CD4-positive, alpha-beta T cell treated with Interleukin-17A for 4 hours (primary cell): ENCODE data around the gene NEK6.

Source experiments
- DNase-seq: peaks from one replicate; pipeline ENCODE4 v3.0.0-alpha.2; 2020; ENCODE audit warnings: mixed read lengths

NEK6 gene

DNA sequence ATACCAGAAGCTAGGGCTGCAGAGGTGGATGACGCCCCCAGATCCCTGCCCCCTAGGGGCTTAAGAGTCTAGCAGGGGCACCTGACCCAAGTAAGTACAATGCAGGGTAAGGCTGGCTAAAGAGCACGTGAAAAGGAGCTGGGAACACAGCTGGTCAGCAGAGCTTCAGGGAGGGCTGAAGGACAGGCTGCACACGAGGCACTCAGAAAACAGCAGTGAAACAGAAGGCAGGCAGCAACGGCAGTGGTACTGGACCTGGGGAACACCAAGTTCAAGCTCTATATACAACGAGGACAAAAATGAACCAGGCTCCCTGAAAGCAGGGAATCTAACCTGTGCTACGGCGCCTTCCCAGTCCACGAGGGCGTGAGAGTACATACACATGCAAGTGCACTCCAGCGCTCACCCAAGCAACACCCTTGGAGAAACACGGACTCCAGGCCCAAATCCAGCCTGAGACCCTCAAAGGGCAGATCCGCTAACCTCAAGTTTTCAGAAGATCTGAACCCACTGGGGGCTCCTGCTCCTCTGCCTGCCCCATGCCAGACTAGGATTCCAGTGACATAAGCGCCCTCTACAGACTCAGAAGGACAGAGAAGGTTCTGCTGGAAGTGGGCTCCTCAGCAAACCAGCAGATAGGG is 100.1 kb downstream of the NEK6 start:
- DNase-seq: no peak

DNA sequence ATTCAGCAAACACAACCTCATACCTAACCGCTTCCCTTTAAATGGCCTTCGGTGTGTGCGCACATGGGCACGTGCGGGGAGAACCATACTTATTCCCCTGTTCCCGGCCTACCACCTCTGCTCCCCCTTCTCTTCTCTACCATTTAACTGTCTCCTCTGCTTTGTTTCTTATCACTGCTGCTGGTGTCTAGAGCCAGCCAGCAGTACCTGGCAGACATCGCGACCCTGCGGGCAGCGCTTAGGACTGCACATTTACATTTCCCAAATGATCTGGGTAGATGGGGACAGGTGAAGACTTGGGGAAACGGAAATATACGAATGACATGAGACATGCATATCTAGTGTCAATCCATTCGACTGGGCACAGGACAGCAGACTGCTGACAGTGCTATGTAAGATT is 100.9 kb downstream of the NEK6 start:
- DNase-seq: no peak

DNA sequence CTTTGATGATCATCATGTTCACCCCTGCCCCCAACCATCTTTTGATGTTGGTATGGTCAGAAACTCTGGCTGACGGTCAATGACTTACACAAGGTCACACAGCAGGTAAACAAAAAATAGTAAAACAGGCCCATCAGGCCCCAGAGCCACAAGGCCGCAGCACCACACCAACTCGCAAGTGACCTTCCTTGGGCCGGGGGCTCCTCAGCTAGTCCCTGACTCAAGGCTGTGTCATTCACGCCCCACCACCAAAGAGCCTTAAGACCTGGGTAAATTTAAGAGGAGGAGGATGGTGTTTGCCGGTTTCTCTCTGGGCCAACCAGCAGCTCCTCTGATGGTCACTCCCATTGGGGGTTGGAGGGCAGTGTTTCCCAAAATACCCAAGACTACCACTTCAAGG is 101.7 kb downstream of the NEK6 start:
- no peak for DNase-seq

DNA sequence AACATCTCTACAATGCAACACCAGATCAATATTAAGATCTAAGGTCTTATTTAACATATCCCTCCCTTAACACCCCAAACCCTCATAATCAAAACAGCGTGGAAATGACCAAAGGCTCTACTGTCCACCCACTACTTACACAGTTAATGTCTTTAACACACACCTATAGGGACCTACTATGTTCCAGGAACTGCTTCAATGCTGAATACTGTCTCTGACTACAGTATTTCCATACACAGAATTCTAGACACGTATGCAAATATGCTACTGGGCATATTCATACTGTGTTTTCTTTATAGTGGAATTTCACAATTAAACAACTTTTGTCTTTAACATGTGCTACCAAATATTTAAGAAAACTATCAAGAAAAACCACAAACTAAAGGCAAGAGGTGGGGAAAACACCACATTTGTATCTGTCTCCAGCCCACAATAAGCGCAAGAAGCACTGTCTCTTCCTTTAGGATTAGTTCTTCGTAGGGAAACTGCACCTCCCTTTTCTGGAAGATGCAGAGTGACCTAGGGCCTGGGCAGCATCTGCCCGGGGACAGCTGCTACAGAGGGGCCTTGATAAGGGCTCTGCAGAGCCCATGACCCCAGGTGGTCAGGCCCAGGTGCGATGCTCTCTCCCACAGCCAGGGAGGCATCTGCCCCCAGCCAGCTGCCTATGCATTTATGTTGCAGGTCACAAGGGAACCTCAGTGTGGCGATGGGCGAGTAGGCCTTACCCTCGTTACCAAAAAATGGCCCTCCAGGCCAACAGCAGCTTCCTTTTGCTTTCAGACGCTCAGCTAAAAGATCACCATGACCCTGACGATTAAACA is 102.3 kb downstream of the NEK6 start:
- DNase-seq: no peak

DNA sequence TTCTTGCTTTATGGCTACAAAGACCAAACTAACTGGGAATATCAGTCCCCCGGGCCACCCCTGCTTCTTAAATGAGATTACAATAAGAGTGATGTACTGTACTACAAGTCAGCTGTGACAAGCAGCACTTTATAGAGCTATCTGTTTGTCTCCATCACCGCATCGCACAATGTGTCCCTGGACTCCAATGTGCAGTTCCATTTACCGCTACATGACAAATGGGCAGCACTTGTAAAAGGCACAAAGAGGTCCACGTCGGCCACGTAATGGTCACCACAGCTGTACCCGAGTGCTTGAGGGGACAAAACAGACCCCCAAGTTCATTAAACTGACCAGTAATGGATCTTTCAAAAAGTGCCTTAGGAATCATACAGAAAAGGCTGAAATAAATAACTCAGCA is 103.4 kb downstream of the NEK6 start:
- DNase-seq: no peak

DNA sequence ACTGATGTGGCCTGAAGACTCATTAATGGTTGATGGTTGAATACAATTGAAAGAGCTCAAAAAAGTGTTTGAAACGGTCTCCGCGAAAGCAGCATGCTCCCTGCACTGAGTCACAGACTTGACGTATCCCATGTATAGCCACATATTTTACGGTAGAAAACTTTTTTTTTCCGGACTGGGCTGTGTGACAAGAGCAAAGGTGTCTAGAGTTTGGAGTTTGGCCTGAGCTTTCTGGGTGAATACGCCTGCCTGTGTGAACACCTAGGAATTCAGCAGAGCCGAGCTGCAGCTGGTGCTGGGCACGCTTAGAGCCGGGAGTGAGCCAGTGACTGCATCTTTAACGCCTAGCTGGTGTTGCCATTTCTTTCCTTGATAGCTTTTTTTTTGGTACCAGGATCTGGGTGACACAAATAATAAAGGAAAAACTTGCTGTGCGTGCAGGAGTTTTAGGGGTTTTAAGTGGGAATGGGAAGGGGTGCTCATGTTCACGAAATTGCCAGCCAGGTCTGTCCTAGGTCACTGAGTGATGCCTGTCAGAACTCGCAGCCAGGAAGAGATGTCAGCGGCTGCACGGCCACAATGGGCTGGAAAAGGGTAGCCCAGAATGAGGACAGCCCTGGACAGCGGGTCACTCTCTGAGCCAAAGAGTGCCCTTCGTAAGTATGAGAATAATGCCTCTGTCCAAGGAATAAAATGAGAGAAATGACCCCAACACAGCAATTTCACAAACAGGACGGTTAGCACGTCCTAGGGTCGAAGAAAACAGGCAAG is 105.8 kb downstream of the NEK6 start:
- DNase-seq: no peak

DNA sequence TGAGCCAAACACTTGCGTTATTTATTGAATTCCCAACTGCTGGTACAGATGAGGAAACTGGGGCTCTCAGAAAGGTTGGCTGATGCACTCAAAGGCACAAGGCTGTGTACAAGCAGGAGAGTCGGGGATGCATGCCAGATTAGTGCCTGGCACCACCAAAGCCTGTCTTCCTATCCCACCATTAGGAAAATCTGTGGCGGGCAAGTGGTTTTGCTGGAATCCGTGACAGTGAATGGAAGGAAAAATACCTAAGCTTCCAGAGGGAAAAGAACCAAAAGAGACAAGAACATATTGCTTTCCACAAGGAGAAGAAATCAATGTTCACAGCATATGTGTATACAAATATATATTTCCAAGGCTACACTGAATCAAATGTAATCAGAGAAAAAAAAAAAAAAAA is 106.4 kb downstream of the NEK6 start:
- DNase-seq: no peak

DNA sequence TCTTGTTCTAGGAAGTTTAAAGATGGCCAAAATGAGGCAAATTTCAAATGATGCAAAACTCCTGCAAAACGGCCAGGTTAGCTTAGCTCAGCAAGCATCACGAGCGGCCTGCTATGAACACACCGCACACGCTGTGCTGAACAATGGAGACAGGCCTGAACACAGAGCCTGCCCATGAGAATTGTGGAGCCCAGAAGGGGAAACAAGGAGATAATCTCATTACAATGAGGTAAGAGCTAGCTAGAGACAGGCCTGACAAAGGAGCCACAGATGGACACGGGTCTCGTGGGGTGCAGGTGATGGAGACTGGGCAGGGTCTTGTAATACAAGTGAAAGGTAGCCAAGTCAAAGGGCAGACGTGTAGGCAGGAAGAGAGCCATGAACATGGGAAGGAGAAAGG is 107.3 kb downstream of the NEK6 start:
- DNase-seq: no peak

DNA sequence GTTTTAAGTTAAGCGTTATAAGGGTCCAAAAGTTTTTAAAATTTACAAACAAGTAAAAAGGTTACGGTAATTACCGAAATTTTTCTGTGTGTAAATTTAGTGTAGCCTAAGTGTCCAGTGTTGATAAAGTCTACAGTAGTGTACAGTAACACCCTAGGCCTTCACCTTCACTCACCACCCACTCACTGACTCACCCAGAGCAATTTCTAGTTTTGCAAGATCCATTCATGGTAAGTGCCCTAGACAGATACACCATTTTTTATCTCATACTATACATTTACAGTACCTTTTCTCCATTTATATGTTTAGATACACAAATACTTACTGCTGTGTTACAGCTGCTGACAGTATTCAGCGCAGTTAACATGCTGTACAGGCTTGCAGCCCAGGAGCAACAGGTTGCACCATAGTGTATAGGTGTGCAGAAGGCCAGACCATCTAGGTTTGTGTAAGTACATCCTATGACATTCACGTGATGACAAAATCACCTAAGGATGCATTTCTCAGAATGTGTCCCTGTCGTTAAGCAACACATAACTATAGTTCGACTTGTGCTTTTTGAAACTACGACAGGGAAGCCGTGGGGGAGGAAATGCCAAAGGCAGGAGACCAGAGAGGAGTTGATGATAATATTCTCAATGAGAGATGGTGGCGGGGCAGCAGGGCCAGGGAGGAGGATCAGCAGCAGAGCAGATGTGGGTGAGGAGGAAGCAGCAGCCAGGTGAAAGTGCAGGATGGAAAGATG is 108.9 kb downstream of the NEK6 start:
- no peak for DNase-seq

DNA sequence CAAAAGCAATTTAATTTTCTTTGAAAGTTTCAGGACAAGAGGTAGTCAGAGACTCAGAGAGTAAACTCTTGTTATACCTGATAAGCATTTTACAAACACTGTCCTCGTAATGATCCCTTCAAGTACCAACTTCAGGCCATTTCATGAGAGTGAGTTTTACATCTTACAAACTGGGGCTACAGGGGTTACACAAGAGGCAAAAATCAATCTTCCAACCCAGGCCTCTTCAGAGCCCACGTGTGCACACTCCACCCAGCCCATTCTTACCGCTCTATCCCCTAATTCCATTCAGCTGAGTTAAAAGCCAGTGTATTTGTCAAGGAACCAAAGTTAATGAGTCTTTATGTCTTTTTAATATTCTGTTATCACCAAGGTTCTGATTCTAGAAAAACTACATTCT is 110.9 kb downstream of the NEK6 start:
- DNase-seq: no peak

DNA sequence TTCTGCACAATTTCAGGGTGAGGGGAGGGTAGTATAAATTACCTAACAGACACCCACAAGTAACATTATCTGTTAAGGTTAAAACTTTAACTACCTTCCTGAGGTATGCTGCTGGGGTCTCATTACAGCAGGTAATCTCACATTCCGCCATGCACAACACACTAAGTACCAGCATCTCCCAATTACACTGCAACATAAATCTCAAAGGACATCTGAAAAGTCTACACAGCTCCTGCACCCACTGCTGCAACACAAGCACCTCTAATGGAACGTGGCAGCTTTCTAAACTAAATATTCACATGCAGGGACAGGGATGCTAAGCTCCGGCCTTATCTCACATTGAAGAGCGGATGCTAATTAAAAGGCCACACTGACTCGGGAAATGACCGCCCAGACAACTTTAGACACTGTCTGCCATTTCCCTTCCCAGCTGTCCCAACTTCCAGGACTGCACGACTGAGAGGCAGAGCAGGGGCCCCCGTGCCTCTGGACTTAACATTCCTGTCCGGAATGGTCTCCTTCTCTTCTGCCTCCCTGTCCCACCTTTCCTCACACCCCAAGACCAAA is 111.6 kb downstream of the NEK6 start:
- no peak for DNase-seq

DNA sequence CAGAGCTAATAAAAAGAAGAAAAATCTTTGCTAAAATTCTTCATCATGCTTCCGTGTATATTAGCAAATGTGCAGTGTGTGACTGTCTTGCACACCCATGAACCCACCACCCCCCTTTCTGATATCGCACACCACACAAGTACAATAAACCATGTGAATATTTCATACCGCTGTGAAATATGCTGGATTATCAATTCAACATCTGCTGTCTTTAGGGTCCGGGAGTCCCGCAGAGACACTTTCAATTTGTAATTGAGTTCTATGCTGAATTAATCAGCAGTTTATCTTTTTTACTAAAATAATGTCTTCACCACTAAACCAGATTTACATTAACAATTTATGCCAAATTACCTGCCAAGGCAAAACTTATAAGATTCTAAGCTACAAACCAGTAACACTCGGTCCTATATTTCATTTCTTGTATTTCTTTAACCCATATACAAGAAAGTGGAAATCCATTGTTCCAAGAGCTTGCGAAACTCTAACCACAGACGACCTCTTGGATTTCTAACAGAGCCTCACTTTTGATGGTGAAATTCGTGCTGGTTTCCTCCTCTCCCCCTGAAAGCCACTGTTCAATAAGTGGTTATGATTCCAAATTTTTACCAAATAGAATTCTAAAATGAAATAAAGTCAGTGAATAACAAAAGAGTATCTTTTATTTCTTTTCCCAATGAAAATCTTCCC is 113.3 kb downstream of the NEK6 start:
- DNase-seq: no peak

DNA sequence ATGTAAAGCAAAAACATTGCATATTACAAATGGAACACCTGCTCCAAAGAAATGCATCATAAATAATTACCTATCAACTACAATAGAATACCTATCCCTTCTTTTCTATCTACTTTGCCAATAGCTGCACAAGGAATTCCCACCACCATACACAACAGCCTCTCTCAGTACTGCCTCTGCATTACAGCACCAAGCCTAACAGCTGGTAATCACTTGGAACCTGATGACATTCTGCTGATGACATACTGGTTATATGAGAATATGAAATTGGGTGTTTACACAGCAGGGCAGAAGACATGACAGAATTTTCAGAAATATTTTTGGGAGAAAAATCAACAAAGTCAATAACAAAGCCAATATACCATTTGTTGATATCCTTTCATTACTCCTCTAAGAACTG is 114.3 kb downstream of the NEK6 start:
- DNase-seq: no peak

DNA sequence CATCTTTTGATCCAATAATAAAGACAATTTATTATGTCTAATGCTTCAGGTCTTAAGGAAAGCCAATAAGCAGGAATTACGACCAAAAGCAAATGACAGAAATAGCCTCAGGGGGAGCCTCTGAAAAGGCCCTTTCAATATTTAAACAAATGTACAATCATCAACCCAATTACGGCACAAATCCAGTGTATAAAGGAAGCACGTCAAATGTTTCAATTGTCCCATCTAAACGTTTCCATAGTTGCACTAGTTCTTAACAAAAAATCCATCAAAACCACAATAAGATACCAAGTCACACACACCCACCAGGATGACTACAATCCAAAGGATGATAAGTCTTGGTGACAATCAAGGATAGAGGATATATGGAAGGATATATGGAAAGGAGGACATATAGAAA is 115.6 kb downstream of the NEK6 start:
- no peak for DNase-seq

DNA sequence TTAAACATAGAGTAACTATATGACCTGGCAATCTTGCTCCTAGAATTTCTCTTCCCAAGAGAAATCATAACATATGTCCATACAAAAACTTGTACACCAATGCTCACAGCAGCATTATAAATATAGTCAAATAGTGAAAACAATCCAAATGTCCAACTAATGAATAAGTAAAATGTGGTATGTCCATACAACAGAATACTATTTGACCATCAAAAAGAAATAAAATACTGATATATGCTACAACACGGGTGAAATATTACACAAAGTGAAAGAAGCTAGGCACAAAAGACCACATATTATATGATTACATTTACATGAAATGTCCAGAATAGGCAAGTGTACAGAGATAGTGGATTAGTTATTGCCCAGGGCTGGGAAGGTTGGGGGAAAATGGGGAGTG is 116.1 kb downstream of the NEK6 start:
- no peak for DNase-seq

DNA sequence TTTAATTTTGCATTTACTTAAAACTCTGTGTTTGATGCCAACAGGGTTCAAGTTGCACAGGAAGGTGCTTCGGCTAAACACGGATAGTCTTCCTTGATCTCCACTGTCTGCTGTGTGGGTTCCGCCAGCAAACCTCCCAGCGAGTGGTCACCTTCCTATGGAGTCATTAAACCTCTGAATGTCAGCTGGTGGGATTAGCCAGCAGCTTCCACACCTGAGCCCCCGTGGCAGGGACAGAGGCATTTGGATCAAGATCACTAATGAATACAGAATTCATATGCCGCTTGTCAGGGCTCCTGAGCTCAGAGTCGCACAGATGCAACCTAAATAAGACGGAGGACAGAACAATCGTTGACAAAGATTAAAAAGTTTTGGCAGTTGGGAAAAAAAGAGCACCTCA is 118.0 kb downstream of the NEK6 start:
- DNase-seq: no peak

DNA sequence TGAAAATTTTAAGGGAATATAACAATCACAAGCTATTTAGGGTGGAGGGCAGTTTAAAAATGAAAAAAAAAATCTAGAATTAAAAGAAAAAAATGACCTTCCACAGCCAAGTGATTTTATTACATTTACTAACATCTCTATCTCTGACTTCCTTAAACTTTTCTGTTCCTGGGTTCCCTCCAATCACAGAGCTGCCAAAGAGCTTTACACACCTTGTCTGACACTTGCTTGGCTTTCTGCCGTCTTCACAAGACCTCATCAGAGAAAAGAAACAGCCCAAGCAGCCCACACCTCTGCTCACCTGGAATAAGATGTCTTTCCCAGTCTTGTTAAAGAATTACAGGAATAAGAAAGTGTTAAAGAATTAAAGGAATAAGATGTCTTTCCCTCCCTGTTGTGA is 118.6 kb downstream of the NEK6 start:
- no peak for DNase-seq

DNA sequence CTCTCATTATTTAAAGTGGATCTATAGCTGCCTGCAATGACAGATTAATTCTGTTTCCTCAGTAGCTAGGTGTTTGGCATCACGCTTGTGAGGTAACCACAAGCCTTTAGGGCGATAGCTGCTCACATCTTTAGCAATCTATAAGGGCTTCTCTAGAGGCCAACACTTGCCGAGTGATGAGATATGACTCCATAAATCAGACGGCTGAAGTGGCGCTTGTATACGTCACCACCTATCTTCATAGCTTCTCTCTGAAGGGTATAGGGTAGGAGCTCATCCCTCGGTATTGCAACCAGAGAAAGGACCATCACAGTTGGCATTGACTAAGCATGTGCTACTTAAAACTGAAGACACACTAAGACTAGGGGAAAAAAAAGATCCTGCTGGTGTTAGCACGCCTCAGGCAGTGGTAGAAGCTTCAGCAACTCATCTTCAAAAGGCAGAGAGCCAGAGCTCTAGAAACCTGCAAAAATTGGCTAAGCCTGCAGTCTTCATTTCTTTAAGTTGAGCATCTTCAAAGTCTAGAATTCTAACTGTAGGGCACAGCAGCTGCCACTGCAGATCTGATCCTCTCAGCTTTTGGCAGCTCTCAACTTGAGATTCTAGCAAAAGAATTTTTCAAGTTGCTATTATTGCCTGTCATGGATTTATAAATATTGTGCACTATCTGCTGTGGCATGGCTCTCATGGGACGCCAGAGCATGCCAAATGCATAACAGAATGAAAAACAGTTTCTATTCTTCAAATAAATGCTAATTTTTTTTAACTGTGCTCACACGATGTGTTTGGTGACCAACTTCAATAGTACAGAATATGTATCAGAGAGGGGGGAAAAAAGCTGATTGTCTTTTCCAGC is 120.0 kb downstream of the NEK6 start:
- DNase-seq: no peak

DNA sequence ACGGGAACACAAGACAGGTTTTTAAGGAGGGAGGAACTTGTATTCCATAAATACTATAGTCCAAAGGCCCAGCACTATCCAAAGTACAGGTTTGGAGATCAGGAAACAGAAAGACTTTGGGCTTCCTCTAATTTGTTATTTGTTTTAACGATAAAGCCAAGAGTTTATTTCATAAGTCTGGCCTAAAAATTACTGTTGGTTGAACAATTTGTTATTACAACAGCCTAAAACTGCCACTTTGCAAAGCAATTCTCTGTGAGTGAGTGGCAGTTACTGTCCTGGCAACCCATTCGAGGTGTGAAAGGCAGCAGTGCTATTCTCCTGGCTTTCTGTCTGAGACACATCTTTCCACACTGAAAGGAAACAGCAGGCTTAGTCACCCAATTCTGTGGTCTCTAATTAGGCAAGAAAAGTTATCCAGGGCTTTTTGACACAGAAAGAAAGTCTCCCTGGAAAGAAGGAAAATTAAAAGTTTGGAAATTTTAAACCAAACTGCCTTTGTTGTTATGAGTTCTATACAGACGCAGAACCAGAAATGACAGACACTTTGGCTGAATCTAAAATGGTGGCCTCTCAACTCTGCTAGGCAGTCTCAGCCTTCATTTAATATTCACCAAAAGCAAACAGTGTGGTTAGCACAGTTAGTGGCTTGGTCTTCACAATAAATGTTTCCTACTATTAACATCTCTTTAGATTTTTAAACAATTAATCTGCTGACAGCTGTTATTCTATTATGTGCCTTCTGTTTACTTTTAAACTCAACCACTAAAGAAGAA is 123.6 kb downstream of the NEK6 start:
- DNase-seq: no peak

DNA sequence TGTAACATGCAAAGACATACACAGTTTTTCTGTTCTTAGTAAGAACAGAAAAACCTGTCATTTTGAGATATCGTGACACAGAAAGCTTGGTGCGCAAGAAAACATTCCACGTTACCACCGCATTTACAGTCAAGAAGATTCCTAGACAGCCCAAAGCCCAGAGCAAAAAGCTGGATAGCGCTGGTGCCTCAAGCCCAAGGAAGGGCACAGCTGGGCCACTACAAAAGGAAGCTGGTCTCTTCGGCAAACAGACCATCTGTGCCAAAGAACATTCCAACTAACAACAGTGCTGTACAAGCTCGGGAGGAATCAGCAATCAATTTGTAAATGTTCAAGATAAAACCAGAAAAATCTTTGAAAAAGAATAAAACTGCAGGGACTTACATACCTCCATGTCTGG is 126.5 kb downstream of the NEK6 start:
- no peak for DNase-seq

DNA sequence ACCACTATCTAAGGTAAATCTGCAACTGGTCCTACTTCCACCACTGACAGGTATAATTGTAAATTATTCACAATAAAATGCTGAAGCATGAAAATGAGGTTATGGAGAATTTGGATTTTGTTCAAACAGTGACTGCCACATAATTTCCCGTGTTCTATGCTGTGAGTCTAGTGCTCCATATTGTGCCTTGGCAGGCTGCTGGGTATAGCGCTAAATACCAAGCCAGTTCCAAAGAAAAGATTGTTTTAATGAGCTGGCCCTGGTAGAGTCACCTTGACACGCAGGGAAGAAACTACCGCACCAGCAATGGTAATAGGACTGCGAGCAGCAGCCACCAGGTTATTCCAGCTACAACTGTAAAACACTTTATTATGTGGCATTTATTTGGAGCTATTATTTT is 127.1 kb downstream of the NEK6 start:
- no peak for DNase-seq
